HL-60/S4 treated with phorbol 12-myristate 13-acetate at 8.2 ng/mL for 4 days and 3 days (cell line): Measurements from ENCODE around the gene LGALSL.

Source experiments
- in situ Hi-C: fragments of 300-500 bp; cut with MboI; formaldehyde crosslinking; loops from 2 replicates; pipeline ENCODE4 v1.15.0; 2022; ENCODE audit warnings: low sequenced_read_pairs

The LGALSL gene

DNA sequence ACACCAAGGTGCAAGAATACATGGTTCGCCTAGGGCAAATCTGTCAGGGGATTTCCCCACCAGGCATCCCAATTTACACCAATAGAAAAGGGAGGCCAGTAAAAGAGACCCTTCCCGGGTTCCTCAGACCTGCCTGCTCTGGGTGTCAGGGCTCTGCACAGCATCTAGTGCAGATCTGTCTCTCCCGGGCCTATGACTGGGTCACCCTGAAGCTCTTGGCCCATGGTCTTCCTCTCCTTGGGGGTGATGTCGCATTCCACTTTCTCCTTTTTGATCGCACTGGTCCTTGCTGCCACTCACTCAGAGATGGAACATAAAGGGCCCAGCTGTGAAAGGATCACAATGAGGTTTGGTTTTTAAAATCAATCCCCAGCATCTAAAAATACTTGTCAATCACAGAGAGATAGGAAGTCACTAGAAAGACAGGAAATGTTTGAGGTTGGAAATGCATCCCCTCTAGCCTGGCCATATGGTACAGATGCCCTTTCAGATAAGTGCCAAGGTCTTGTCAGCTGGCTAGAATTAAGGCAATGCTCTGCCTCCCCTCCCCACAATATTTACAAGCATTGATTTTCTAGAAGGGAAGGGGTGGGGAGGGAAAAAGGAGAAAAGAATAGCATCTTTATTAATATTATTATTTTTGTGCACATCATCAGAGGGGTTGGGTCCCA lies 35.3 kb downstream of the LGALSL start:
- in situ Hi-C loops = loop anchor here (10.0 to 25.0 kb wide), 2 partner anchors 144 to 427 kb away; no protein-coding TSS in a partner anchor

DNA sequence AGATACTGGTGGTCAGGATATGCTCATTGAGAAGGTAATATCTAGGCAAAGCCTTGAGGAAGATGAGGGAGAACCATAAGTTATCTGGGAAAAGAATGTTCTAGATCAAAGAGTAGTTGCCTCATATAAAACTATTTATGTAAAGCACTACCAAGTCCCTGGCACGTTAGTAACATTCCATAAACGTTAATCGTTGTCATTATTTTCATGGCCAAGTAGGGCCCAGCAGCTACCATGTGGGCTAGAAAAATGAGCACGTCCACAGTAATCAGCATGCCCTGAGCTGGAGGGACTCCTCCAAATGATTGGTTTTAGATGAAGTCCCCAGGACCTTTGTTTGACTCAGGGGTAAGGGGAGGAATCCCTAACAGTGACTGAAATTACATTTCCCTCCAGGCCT lies 37.5 kb downstream of the LGALSL start:
- in situ Hi-C loops = loop anchor here (25.0 kb wide), 1 partner anchor 429 kb away; no protein-coding TSS in a partner anchor

DNA sequence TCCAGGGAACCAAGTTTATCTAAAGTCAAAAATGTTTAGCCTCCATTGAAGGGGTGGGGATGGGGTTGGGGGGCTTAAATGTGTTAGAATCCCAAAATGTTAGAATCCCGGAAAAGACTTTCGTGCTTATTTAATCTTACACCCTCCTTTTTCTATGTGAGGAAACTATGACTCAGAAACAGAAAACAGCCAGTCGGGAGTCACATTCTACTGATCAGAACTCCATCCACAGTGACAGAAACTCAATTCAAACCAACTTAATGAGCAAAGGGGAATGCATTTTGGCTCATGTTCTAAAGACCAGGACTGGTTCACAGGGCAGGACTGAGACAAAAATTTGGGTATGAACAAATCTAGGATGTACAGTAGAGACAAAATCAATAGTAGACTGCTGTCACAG lies 38.3 kb downstream of the LGALSL start:
- in situ Hi-C loops = loop anchor here (25.0 kb wide), 1 partner anchor 430 kb away; no protein-coding TSS in a partner anchor

GRCh38 chr2:64492821-64493220 lies 38.9 kb downstream of the LGALSL start:
- in situ Hi-C loops = loop anchor here (25.0 kb wide), 1 partner anchor 431 kb away; no protein-coding TSS in a partner anchor

DNA sequence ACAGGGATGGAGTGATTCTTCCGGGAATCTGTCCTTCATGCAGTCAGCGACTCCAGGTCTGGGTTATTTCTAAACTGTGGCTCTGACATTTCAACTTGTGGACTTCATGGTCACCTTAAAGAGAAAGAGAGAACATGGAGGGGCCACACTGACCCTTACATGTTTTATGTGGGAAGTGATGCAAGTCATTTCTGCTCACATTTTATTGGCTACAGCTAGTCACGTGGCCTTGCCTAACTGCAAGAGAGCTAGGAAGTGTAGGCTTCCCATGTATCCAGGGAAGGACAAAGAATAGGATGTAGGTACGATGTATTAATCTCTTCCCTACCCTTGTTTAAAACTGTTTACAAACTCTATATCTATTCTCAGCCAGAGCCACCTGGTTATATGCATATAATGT lies 39.8 kb downstream of the LGALSL start:
- in situ Hi-C loops = loop anchor here (25.0 kb wide), 1 partner anchor 431 kb away; no protein-coding TSS in a partner anchor

- in situ Hi-C loops = loop anchor here (25.0 kb wide), 1 partner anchor 436 kb away; no protein-coding TSS in a partner anchor
Observed at GRCh38 chr2:64498438-64498837, 44.5 kb downstream of the LGALSL start.

- in situ Hi-C loops = no loop called here
Observed at GRCh38 chr2:64500549-64500948, 46.6 kb downstream of the LGALSL start.

DNA sequence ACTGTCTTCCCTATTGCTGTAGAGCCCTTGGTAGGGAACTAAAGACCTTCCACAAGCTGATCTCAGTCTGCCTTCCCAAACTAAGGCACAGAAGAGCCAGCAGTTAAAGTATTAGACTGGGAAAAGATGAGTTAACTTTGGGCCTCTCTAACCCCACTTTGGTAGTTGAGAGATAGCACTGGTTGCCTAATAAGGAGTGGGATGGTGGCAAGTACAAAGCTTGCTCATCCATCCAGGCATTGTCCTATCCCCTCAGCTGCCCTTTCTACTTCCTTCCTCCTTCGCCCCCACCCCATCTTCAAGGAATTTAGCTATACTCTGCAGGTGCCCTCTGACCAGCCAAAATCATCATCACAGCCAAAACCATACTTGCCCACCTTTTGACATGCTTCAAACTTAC lies 48.0 kb downstream of the LGALSL start:
- in situ Hi-C loops = no loop called here

GRCh38 chr2:64502860-64503259 lies 48.9 kb downstream of the LGALSL start:
- in situ Hi-C loops = no loop called here

- in situ Hi-C loops = no loop called here
Observed at GRCh38 chr2:64504774-64505720, 51.1 kb downstream of the LGALSL start.

GRCh38 chr2:64506686-64507085 lies 52.7 kb downstream of the LGALSL start:
- in situ Hi-C loops = no loop called here
